Measurements from ENCODE around the gene AFF2.

DNA sequence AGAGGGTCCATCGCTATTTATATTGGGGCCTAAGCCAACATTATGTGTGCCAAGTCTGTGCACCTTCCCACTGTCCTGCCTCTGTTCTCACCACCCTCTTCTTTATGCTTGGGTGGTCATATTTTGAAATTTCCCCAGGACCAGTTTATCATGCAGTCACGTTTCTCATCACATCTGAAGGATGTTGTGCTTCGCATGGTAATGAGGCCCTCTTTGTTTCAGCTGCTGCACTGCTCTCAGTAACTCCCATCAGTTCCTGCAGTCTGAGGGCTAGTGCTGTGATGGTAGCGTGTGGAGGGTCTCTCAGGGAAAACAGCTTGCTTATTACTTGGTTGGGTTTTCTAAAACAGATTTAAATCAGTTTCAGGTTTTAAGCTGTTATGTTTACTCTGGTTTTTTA is 288.0 kb downstream of the AFF2 start:
- TF ChIP-seq ZNF384 (IDR thresholded peaks at IDR 0.05): no peak
- TF ChIP-seq FOXK2 (IDR thresholded peaks at IDR 0.05): no peak
- TF ChIP-seq ARNT (IDR thresholded peaks at IDR 0.05): no peak
- no peak for TF ChIP-seq ELF4 (IDR thresholded peaks at IDR 0.05)
- no peak for TF ChIP-seq SP1 (IDR thresholded peaks at IDR 0.05)
- TF ChIP-seq FOXA1 (IDR thresholded peaks at IDR 0.05): no peak
- no peak for TF ChIP-seq HDGF (IDR thresholded peaks at IDR 0.05; ENCODE audit: borderline replicate concordance)
